NCI-H2171 (cell line): Measurements from ENCODE around the gene DLG5.

Experiments
- DNase-seq: peaks from one replicate; lab custom pipeline; 2025; lab: John Stamatoyannopoulos, UW

The DLG5 gene

GRCh38 chr10:77843264-77843663 is 83.3 kb downstream of the DLG5 start:
- DNase-seq: no peak

- no peak for DNase-seq
Observed at GRCh38 chr10:77842652-77843212, 83.8 kb downstream of the DLG5 start.

GRCh38 chr10:77841711-77842375 is 84.7 kb downstream of the DLG5 start:
- DNase-seq: no peak

GRCh38 chr10:77840636-77841035 is 85.9 kb downstream of the DLG5 start:
- no peak for DNase-seq

- DNase-seq: no peak
Observed at GRCh38 chr10:77837925-77838595, 88.5 kb downstream of the DLG5 start.

- peak; percentile 13 for DNase-seq
Observed at GRCh38 chr10:77837248-77837924, 89.2 kb downstream of the DLG5 start.

GRCh38 chr10:77836299-77836820 is 90.2 kb downstream of the DLG5 start:
- no peak for DNase-seq

- DNase-seq: no peak
Observed at GRCh38 chr10:77835669-77836086, 90.9 kb downstream of the DLG5 start.

GRCh38 chr10:77834943-77835668 is 91.4 kb downstream of the DLG5 start:
- DNase-seq: no peak

GRCh38 chr10:77834540-77834939 is 92.0 kb downstream of the DLG5 start:
- no peak for DNase-seq

- no peak for DNase-seq
Observed at GRCh38 chr10:77833792-77834191, 92.8 kb downstream of the DLG5 start.

- no peak for DNase-seq
Observed at GRCh38 chr10:77833225-77833624, 93.3 kb downstream of the DLG5 start.

GRCh38 chr10:77832238-77832637 is 94.3 kb downstream of the DLG5 start:
- no peak for DNase-seq

- DNase-seq: no peak
Observed at GRCh38 chr10:77829356-77829755, 97.2 kb downstream of the DLG5 start.

- no peak for DNase-seq
Observed at GRCh38 chr10:77828377-77828776, 98.2 kb downstream of the DLG5 start.

GRCh38 chr10:77827366-77827765 is 99.2 kb downstream of the DLG5 start:
- DNase-seq: no peak

- no peak for DNase-seq
Observed at GRCh38 chr10:77825965-77826364, 100.6 kb downstream of the DLG5 start.

GRCh38 chr10:77824908-77825307 is 101.6 kb downstream of the DLG5 start:
- DNase-seq: no peak

GRCh38 chr10:77823811-77824542 is 102.6 kb downstream of the DLG5 start:
- no peak for DNase-seq

GRCh38 chr10:77821551-77821950 is 105.0 kb downstream of the DLG5 start:
- DNase-seq: no peak

- DNase-seq: no peak
Observed at GRCh38 chr10:77821036-77821435, 105.5 kb downstream of the DLG5 start.
